ENCODE results near the gene BABAM2. TPM values are rescaled to one million over a fixed set of nuclear protein-coding genes. Genes with fewer than 3 reads are reported as not detected.

BABAM2 gene
- total and polyA plus RNA-seq, 2 of the 4 experiments (the other 2 are of a cell fraction) = 20.9 to 23.1 TPM

- no peak for DNase-seq
- Histone ChIP-seq H3K56ac (ENCODE audit: extremely low read depth, insufficient read depth, low read length) (no peak overlapping the region), H2BK20ac (ENCODE audit: low read depth, low read length) (peak overlapping the region; percentile 41; the same call in 1 of the 2 replicates), H3K36me3 (ENCODE audit: control insufficient read depth, insufficient read depth, low read length) (no peaks in the 10 kb centered on the region), H2BK120ac (ENCODE audit: low read depth, low read length) (peak overlapping the region; percentile 17; the same call in 1 of the 2 replicates), H2AK9ac (replicated peaks; ENCODE audit: low read depth, low read length, poor library complexity) (no peak overlapping the region), H3K4me1 (ENCODE audit: control insufficient read depth, insufficient read depth, low read length) (peaks cover 15% of the 10 kb centered on the region), H3K4me2 (ENCODE audit: low read depth, low read length) (peak overlapping the region; percentile 24; the same call in 1 of the 2 replicates), H3K9ac (ENCODE audit: low read depth, low read length) (no peak overlapping the region), H3K4ac (ENCODE audit: low read depth, low read length) (peak overlapping the region; percentile 21; the same call in 1 of the 2 replicates), H2AK5ac (ENCODE audit: low read depth, low read length) (peak overlapping the region; percentile 54), H2BK5ac (ENCODE audit: low read depth, low read length, poor library complexity, severe bottlenecking) (peak overlapping the region; percentile 77), H3K23ac (ENCODE audit: low read depth, low read length) (no peak overlapping the region), H4K20me1 (ENCODE audit: insufficient read depth, low read length) (no peaks in the 10 kb centered on the region), H2AFZ (replicated peaks; ENCODE audit: low read length, poor library complexity) (no peak overlapping the region), H4K8ac (ENCODE audit: low read depth in 2 of 2, low read length in 2 of 2) (peak overlapping the region in 1 of 2 experiments; percentile 51; a peak in 2 of 4 replicates), H3K79me1 (ENCODE audit: low read depth in 1 of 2, low read length in 2 of 2) (peaks cover 14 to 15% of the 10 kb centered on the region in 2 experiments; a peak in 3 of 4 replicates), H2BK15ac (ENCODE audit: low read depth, low read length) (0 out of 3 replicates have a peak overlapping the region, but pooled peaks have one; percentile 27), H4K91ac (ENCODE audit: insufficient read depth, low read depth, low read length) (peak overlapping the region; percentile 60; the same call in 1 of the 2 replicates), H4K5ac (ENCODE audit: low read depth, low read length) (no peak overlapping the region), H3K4me3 (ENCODE audit: insufficient read depth, low read depth, low read length) (no peak overlapping the region), H3K27ac (ENCODE audit: insufficient read depth, low read length) (peak overlapping the region; percentile 1; the same call in 1 of the 2 replicates), H3K27me3 (ENCODE audit: control insufficient read depth, insufficient read depth, low read length) (no peaks in the 10 kb centered on the region), H3K14ac (replicated peaks; ENCODE audit: low read depth, low read length) (no peak overlapping the region; the same call in 1 of the 2 replicates), H3K9me1 (ENCODE audit: insufficient read depth, low read length) (peaks cover 6% of the 10 kb centered on the region), H3K9me3 (ENCODE audit: control insufficient read depth, insufficient read depth, low read length) (no peaks in the 10 kb centered on the region), H3K18ac (ENCODE audit: low read depth, low read length) (peak overlapping the region; percentile 74)
- dilution Hi-C loops (cut with HindIII; ENCODE audit: low sequenced_read_pairs, unreplicated experiment) (no loop called here), in situ Hi-C loops (cut with MboI; ENCODE audit: low sequenced_read_pairs) (no loop called here), intact Hi-C loops (cut with micrococcal nuclease) (no loop called here)
- no TSS peak for BruUV-seq (replicated peaks)
- POLR2A ChIA-PET (ENCODE audit: unreplicated experiment) = no interaction called here
- peak; percentile 53 for ATAC-seq (ENCODE audit: low read depth)
- TF ChIP-seq CEBPB (IDR thresholded peaks at IDR 0.05; ENCODE audit: low read depth, low read length) = no peak
- no peak for TF ChIP-seq MAFK (IDR thresholded peaks at IDR 0.05; ENCODE audit: low read depth, low read length)
- no peak for TF ChIP-seq RFX5 (IDR thresholded peaks at IDR 0.05; ENCODE audit: low read depth, low read length)
- no peak for TF ChIP-seq RAD21 (IDR thresholded peaks at IDR 0.05; ENCODE audit: low read length)
- no peak for TF ChIP-seq BHLHE40 (IDR thresholded peaks at IDR 0.05; ENCODE audit: low read depth, low read length)
- no peak for TF ChIP-seq SMC3 (IDR thresholded peaks at IDR 0.05; ENCODE audit: low read depth, low read length)
- no peak for TF ChIP-seq POLR2A (IDR thresholded peaks at IDR 0.05; ENCODE audit: low read depth, low read length)
- no peak for TF ChIP-seq RCOR1 (IDR thresholded peaks at IDR 0.05; ENCODE audit: insufficient replicate concordance, low read length)
- no peak for TF ChIP-seq NFE2L2 (IDR thresholded peaks at IDR 0.05; ENCODE audit: low read depth, low read length)
- TF ChIP-seq CTCF (conservative IDR thresholded peaks at IDR 0.05; ENCODE audit: low read depth, low read length) = no peak
- TF ChIP-seq ELK1 (IDR thresholded peaks at IDR 0.05; ENCODE audit: borderline replicate concordance, low read depth, low read length) = no peak
- no peak for TF ChIP-seq MXI1 (IDR thresholded peaks at IDR 0.05; ENCODE audit: borderline replicate concordance, low read depth, low read length)
- TF ChIP-seq MAZ (IDR thresholded peaks at IDR 0.05; ENCODE audit: borderline replicate concordance, low read depth, low read length) = no peak
- TF ChIP-seq, protein P1, sequence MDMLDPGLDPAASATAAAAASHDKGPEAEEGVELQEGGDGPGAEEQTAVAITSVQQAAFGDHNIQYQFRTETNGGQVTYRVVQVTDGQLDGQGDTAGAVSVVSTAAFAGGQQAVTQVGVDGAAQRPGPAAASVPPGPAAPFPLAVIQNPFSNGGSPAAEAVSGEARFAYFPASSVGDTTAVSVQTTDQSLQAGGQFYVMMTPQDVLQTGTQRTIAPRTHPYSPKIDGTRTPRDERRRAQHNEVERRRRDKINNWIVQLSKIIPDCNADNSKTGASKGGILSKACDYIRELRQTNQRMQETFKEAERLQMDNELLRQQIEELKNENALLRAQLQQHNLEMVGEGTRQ (IDR thresholded peaks at IDR 0.05; ENCODE audit: low read depth, low read length) = no peak
- TF ChIP-seq FOS (IDR thresholded peaks at IDR 0.05; ENCODE audit: low read depth, low read length) = no peak
- TF ChIP-seq CHD1 (IDR thresholded peaks at IDR 0.05; ENCODE audit: low read depth, low read length) = no peak
- WGBS, 2 experiments (ENCODE audit: extremely low coverage in 2 of 2, insufficient read length in 1 of 2) = 80% methylated on average over 1 of the region's 3 CpGs; no CpG with 5 or more reads in 1 of the 2 experiments
- CTCF ChIA-PET = no interaction called here
These were observed 211.4 kb downstream of the BABAM2 start for GRCh38 chr2:28101892-28102291.
